ENCODE measurements around the gene ZBTB2.
"Not testable (repeated sequence)": the region's sequence is repeated elsewhere in the genome, so short reads cannot be mapped to it uniquely, and the experiment has no call there.

ZBTB2 gene

DNA sequence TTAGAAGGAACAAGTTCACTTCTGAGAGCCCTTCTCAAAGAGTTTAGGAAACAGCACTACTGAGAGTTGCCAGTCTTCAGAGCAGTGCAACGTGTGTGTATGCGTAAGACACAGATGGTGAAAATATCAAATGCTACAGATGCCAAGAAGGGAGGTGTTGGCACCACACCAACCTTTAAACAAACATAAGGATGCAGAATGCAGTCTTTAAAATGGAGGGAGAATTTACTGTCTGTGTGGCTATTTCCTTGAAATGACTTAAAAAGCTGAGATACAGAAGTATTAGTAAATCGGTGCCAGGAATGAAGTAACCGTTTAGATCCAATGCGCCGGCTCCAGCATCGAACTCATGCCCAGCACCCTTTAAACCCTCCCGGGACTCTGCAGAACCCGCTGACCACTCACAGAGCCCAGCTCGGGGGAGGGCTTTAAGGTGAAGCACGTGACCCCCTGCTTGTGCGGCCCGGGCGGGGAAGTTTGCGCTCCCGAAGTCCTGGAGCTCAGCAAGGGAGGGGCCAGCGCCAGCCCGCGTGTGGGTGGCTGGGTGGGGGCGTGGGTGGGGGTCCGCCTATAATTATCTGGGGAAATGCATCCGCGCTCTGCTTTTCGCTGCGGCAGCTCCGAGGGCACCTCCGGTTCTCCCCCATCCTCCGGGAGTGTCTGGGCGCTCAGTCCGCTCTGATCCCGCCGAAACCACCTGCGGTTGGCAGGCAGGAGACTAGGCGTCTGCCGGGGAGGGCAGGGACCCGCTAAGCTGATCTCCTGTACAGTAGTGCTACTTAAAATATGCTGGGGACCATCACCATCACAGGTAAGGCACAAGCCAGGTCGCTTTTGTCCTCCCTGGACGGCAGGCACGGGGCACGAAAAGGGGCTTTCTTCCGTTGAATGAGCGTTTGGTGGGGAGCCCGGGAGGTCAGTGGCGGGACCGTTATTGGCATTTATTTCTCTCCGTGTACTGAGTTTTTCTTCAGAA, 66.0 kb downstream of the ZBTB2 start:
- no peak for DNase-seq

DNA sequence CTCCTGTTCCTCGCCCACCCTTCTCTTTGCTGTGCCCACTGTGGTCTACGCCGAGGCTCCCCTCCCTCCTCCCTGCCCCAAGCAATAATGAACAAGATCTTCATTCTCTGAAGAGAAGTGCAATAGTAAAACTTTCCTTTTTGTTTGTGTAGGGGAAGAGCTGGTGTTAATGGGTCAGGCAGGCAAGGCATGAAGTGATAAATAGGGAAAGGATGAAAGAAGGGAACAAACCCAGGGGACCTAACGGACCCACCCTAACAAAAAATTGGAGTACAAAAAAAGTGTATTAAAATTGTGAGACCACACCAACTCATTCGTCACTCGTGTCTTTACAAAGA, 66.9 kb downstream of the ZBTB2 start:
- DNase-seq = no peak

DNA sequence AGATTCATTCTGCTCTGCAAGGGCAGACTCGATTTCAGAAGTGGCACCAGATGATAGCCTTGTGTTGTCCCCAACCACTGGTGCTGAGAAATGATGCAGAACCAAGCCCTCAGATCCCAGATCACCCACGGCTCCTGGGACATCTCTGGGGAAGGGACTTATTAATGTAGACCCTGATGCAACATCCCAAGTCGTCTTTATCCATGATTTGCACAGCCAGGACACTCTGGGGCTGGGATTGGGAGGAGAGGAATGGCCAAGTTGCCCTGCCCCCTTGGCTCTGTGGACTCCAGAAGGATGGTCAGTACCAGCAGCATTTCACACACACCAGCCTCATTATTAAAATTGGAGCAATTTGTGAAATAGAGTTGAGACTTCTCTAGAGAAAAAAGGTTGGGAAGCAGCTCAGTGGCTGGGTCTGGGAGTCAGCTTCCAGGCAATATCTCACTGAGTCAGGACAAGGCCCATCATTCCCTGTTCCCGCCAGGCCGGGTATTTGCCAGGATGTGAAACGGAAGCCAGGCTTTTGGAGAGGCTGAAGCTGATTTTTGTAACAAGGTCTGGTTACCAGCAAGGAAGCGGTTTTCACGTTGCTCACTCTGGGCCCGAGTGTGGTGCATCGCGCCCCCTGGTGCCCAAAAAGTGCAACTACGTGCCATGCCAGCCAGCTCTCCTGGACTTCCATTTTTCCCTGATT, 67.4 kb downstream of the ZBTB2 start:
- DNase-seq = peak; percentile 33

DNA sequence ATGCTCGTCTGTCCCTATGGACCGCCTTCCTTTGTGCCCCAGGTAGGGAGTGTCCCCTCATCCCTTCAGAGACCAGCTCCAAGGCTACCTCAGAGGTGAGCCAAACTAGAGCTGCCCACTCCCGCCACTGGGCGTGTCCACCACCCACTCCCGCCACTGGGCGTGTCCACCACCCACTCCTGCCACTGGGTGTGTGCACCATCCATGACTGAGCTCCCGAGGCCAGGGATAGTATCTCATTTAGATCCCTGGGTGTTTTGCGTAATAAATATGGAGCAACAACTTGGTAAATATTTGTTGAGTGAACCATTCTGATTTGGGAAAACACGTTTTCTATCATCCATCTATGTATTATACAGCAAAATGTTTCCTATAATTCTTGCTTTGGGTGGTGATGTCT, 68.8 kb downstream of the ZBTB2 start:
- no peak for DNase-seq

DNA sequence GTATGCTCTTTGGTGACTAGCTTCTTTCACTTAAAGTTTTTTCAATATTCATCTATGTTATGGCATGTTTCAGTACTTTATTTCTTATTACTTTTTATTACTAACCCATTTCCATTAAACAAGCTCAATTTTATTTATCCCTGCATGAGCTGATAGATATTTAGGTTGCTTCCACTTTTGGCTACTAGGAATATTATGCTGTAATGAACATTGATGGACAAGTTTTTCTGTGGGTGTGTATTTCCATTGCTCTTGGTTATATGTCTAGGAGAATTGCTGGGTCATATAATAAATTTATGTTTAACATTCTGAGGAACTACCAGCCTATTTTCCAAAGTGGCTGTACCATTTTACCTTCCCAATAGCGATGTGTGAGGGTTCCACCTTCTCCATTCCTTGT, 69.9 kb downstream of the ZBTB2 start:
- no peak for DNase-seq

GRCh38 chr6:151320140-151320539, 71.2 kb downstream of the ZBTB2 start:
- no peak for DNase-seq

GRCh38 chr6:151317995-151318365, 73.4 kb downstream of the ZBTB2 start:
- DNase-seq = no peak

- DNase-seq = no peak
Measured at GRCh38 chr6:151317103-151317994, 74.0 kb downstream of the ZBTB2 start.

- not testable (repeated sequence) for DNase-seq
Measured at GRCh38 chr6:151315661-151316060, 75.7 kb downstream of the ZBTB2 start.
